Loucy (cell line): ENCODE data around the gene CD7.

Experiments used
- H2AFZ ChIP-seq: fragments of 200-600 bp; sonication (generic); 2 replicates; pipeline ENCODE4 v1.6.0; 2016; ENCODE audit warnings: antibody characterized with exemption, mild to moderate bottlenecking, low read length, moderate library complexity
- H3F3A ChIP-seq: fragments of 200-600 bp; 2 replicates; pipeline ENCODE4 v1.6.0; 2016; ENCODE audit warnings: antibody characterized with exemption, low read depth, mild to moderate bottlenecking
- H3K27me3 ChIP-seq: fragments of 200-600 bp; sonication (generic); 2 replicates; pipeline ENCODE4 v1.6.1; 2014; ENCODE audit warnings: low read length, mild to moderate bottlenecking; ENCODE audit not compliant: insufficient read depth, poor library complexity, severe bottlenecking
- H3K36me3 ChIP-seq: fragments of 200-600 bp; sonication (generic); 2 replicates; pipeline ENCODE4 v1.6.1; 2016; ENCODE audit warnings: low read length; ENCODE audit not compliant: insufficient read depth
- H3K4me1 ChIP-seq: fragments of 200-600 bp; sonication (generic); 2 replicates; pipeline ENCODE4 v1.5.1; 2014; ENCODE audit warnings: low read length, mild to moderate bottlenecking; ENCODE audit not compliant: insufficient read depth, poor library complexity, severe bottlenecking
- H3K4me2 ChIP-seq: fragments of 200-600 bp; sonication (generic); 2 replicates; pipeline ENCODE4 v1.6.0; 2014; ENCODE audit warnings: antibody characterized with exemption, low read length, low read depth, mild to moderate bottlenecking; ENCODE audit not compliant: poor library complexity, severe bottlenecking
- H3K4me3 ChIP-seq: fragments of 200-600 bp; sonication (generic); 2 replicates; pipeline ENCODE4 v1.5.1; 2014; ENCODE audit warnings: low read length, mild to moderate bottlenecking, mixed read lengths; ENCODE audit not compliant: poor library complexity, severe bottlenecking
- H3K79me2 ChIP-seq: fragments of 200-600 bp; sonication (generic); 2 replicates; pipeline ENCODE4 v1.6.1; 2014; ENCODE audit warnings: low read length; ENCODE audit not compliant: insufficient read depth
- H3K9ac ChIP-seq: fragments of 200-600 bp; sonication (generic); 2 replicates; pipeline ENCODE4 v1.6.0; 2014; ENCODE audit warnings: mild to moderate bottlenecking, low read depth, low read length, moderate library complexity; ENCODE audit not compliant: poor library complexity, severe bottlenecking
- H3K9me2 ChIP-seq: fragments of 200-600 bp; sonication (generic); replicated peaks from 2 replicates; pipeline ENCODE4 v1.6.1; 2016; ENCODE audit warnings: low read depth, low read length, mixed read lengths
- H3K9me3 ChIP-seq: fragments of 200-600 bp; sonication (generic); 2 replicates; pipeline ENCODE4 v1.6.1; 2014; ENCODE audit warnings: mild to moderate bottlenecking, antibody characterized with exemption, low read length, low read depth; ENCODE audit not compliant: insufficient read depth
- H4K20me1 ChIP-seq: fragments of 200-600 bp; sonication (generic); 2 replicates; pipeline ENCODE4 v1.6.0; 2014; ENCODE audit warnings: antibody characterized with exemption, low read length, mild to moderate bottlenecking; ENCODE audit not compliant: insufficient read depth, poor library complexity, severe bottlenecking
- EZH2phosphoT487 ChIP-seq: fragments of 200-600 bp; IDR thresholded peaks from 2 replicates; pipeline ENCODE4 v1.6.1; 2018; ENCODE audit warnings: antibody characterized with exemption, mild to moderate bottlenecking, moderate library complexity, borderline replicate concordance
- TF ChIP-seq, protein P1 (sequence below): fragments of 200-600 bp; sonication (generic); conservative IDR thresholded peaks from 2 replicates; pipeline ENCODE4 v1.5.1; 2014; ENCODE audit warnings: mild to moderate bottlenecking, antibody characterized with exemption, low read length

CD7 gene

DNA sequence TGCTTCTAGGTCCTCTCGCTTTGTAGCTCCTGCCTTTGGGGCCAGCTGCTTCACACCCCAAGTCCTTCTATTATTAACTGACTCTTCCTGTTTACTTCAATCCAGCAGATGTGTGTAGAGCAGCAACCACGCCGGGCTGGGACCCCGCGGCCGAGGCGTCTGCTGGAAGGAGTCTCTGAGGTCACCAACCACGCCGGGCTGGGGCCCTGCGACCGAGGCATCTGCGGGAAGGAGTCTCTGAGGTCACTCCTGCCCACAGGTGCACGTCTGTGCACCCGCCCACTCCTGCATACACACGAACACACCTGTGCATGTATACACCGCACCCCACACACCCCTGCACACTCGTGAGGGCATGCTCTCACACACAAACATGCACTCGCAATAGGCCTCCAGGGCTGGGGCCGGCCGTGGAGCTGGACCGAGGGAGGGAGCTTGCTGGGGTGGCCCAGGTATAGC lies 33.9 kb upstream of the CD7 start:
- H3K4me2 ChIP-seq = no peak overlapping the region

DNA sequence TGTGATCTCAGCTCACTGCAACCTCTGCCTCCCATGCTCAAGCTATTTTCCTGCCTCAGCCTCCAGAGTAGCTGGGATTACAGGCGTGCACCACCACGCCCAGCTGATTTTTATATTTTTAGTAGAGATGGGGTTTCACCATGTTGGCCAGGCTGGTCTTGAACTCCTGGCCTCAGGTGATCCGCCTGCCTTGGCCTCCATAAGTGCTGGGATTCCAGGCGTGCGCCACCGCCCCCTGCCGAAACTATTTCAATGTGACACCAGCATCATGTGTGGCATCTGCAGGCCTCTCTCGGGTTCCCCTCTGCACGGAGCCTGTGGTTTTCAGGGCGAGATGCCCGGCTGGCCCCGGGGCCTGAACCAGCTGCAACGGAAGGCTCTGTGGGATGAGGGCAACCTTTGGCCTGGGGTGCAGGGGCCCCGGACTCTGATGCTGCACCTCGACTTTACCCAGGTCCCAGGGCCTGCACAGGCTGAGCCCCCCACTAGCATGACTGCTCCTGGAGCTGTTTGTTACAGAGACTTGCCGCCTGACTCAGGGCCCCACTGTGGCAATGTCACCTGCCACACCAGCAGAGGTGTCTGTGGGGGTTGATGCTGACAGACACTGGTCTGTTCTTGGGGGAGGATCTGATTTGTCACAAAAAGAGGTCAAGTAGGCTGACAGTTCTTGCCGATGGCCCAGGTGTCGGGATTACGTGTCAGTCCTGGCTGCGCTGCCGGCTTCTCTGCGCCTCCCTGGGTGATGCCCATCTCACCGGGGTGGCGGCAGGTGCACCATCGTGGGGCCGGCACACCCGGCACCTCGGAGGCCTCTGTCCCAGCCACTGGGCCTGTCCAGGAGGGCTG lies 33.0 kb upstream of the CD7 start:
- TF ChIP-seq, protein P1, sequence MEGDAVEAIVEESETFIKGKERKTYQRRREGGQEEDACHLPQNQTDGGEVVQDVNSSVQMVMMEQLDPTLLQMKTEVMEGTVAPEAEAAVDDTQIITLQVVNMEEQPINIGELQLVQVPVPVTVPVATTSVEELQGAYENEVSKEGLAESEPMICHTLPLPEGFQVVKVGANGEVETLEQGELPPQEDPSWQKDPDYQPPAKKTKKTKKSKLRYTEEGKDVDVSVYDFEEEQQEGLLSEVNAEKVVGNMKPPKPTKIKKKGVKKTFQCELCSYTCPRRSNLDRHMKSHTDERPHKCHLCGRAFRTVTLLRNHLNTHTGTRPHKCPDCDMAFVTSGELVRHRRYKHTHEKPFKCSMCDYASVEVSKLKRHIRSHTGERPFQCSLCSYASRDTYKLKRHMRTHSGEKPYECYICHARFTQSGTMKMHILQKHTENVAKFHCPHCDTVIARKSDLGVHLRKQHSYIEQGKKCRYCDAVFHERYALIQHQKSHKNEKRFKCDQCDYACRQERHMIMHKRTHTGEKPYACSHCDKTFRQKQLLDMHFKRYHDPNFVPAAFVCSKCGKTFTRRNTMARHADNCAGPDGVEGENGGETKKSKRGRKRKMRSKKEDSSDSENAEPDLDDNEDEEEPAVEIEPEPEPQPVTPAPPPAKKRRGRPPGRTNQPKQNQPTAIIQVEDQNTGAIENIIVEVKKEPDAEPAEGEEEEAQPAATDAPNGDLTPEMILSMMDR = no peak
- TF ChIP-seq EZH2phosphoT487 = no peak
- H3K4me2 ChIP-seq = no peak overlapping the region
- no peak overlapping the region for H2AFZ ChIP-seq

More for the DNA sequence above, 33.9 kb upstream of the CD7 start:
- Histone ChIP-seq H3K9me3 (no peaks in the 10 kb centered on the region), H3K4me3 (no peak overlapping the region), H3K9me2 (no peaks in the 10 kb centered on the region), H2AFZ (no peak overlapping the region), H3K4me1 (no peaks in the 10 kb centered on the region), H3K27me3 (no peaks in the 10 kb centered on the region), H3K36me3 (no peaks in the 10 kb centered on the region), H3K79me2 (no peaks in the 10 kb centered on the region), H4K20me1 (no peaks in the 10 kb centered on the region), H3F3A (no peaks in the 10 kb centered on the region), H3K9ac (no peak overlapping the region)
- TF ChIP-seq, protein P1 = no peak
- no peak for TF ChIP-seq EZH2phosphoT487

DNA sequence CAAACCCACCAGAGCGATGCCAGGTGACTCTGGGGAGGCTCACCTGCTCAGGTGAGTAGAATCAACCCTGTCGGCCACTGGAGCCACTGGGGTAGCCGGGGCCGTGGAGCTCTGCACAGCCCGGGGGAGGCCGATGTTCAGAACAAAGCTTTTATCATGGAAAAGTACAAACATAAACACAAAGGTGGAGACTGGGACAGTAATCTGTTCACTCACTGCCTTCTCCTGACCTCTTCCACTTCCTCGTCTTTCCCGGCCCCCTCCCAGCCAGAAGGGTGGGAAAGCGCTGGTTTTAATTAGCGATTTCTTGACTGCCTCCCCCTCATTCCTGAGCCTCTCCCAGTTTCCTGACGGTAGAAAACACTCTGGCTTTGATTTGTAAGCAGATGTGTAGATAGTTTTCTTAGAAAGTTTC lies 31.9 kb upstream of the CD7 start:
- no peaks in the 10 kb centered on the region for H4K20me1 ChIP-seq
- H3K4me3 ChIP-seq = no peak overlapping the region
- no peaks in the 10 kb centered on the region for H3F3A ChIP-seq
- H3K9ac ChIP-seq = no peak overlapping the region
- H3K79me2 ChIP-seq = no peaks in the 10 kb centered on the region
- H3K9me2 ChIP-seq = no peaks in the 10 kb centered on the region
- H3K27me3 ChIP-seq = no peaks in the 10 kb centered on the region
- H3K9me3 ChIP-seq = no peaks in the 10 kb centered on the region
- H3K4me2 ChIP-seq = no peak overlapping the region
- no peaks in the 10 kb centered on the region for H3K36me3 ChIP-seq
- no peaks in the 10 kb centered on the region for H3K4me1 ChIP-seq
- H2AFZ ChIP-seq = no peak overlapping the region
- no peak for TF ChIP-seq EZH2phosphoT487
- TF ChIP-seq, protein P1 = no peak

More for the DNA sequence above, 33.0 kb upstream of the CD7 start:
- H3K9ac ChIP-seq = no peak overlapping the region
- no peaks in the 10 kb centered on the region for H3K9me2 ChIP-seq
- H4K20me1 ChIP-seq = no peaks in the 10 kb centered on the region
- H3K4me3 ChIP-seq = no peak overlapping the region
- no peaks in the 10 kb centered on the region for H3K79me2 ChIP-seq
- no peaks in the 10 kb centered on the region for H3K9me3 ChIP-seq
- no peaks in the 10 kb centered on the region for H3F3A ChIP-seq
- no peaks in the 10 kb centered on the region for H3K4me1 ChIP-seq
- no peaks in the 10 kb centered on the region for H3K27me3 ChIP-seq
- H3K36me3 ChIP-seq = no peaks in the 10 kb centered on the region
